ENCODE results near the gene CLSTN1.

GRCh38 chr1:9821710-9822109 lies 2.1 kb downstream of the CLSTN1 start:
- TF ChIP-seq, protein P1, sequence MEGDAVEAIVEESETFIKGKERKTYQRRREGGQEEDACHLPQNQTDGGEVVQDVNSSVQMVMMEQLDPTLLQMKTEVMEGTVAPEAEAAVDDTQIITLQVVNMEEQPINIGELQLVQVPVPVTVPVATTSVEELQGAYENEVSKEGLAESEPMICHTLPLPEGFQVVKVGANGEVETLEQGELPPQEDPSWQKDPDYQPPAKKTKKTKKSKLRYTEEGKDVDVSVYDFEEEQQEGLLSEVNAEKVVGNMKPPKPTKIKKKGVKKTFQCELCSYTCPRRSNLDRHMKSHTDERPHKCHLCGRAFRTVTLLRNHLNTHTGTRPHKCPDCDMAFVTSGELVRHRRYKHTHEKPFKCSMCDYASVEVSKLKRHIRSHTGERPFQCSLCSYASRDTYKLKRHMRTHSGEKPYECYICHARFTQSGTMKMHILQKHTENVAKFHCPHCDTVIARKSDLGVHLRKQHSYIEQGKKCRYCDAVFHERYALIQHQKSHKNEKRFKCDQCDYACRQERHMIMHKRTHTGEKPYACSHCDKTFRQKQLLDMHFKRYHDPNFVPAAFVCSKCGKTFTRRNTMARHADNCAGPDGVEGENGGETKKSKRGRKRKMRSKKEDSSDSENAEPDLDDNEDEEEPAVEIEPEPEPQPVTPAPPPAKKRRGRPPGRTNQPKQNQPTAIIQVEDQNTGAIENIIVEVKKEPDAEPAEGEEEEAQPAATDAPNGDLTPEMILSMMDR (IDR thresholded peaks at IDR 0.05) = no peak
- TF ChIP-seq POLR2A (IDR thresholded peaks at IDR 0.05) = no peak
